B cell (primary cell): ENCODE results near the gene RBM33. TPM values are rescaled to one million over a fixed set of nuclear protein-coding genes. Genes with fewer than 3 reads are reported as not detected.

Source experiments
- ATAC-seq: fragments of 200-7000 bp; cut with Tn5 transposase; one replicate; pipeline ENCODE4 v1.10.0; 2021; ENCODE audit warnings: low read depth, mild to moderate bottlenecking, moderate number of reproducible peaks, moderate library complexity
- CTCF ChIA-PET: fragments of 350-600 bp; sonication (Branson Sonifier 250); formaldehyde crosslinking; loops from one replicate; lab custom pipeline; 2021; ENCODE audit warnings: antibody characterized with exemption, inconsistent platforms; lab: Charles Lee
- POLR2A ChIA-PET: fragments of 350-600 bp; sonication (Branson Sonifier 250); formaldehyde crosslinking; loops from one replicate; lab custom pipeline; 2021; ENCODE audit warnings: antibody characterized with exemption; lab: Charles Lee
- DNase-seq: peaks from one replicate; pipeline ENCODE4 v3.0.0; 2013
- H2AFZ ChIP-seq: 2 replicates; pipeline ENCODE4 v1.6.1; 2012; ENCODE audit warnings: mild to moderate bottlenecking, low read depth, low read length; ENCODE audit not compliant: insufficient read depth, poor library complexity, severe bottlenecking
- H3K27ac ChIP-seq, 2 donors: 1 replicate in 1 of 2; 2 replicates in 1 of 2; pipeline ENCODE4 v1.5.1; 2012 to 2013; ENCODE audit warnings: low read length in 2 of 2, mild to moderate bottlenecking in 2 of 2, moderate library complexity in 1 of 2
- H3K27me3 ChIP-seq, 4 experiments: fragments of 200-600 bp in 1 of 4; sonication (generic) in 1 of 4; replicated peaks in 1 of 4; 1 replicate in 2 of 4; 2 replicates in 2 of 4; pipeline versions ENCODE4 v1.6.1 to v1.7.0; 2013 to 2016; ENCODE audit warnings: low read length in 3 of 4, mild to moderate bottlenecking in 2 of 4, mixed read lengths in 1 of 4, moderate library complexity in 1 of 4; ENCODE audit not compliant: insufficient read depth in 4 of 4, control insufficient read depth in 3 of 4; ENCODE audit errors: control extremely low read depth in 1 of 4
- H3K36me3 ChIP-seq, 2 experiments: replicated peaks in 1 of 2; 1 replicate in 1 of 2; 2 replicates in 1 of 2; pipeline versions ENCODE4 v1.6.1 to v1.7.1; 2013; ENCODE audit warnings: low read length in 1 of 2; ENCODE audit not compliant: insufficient read depth in 2 of 2, control insufficient read depth in 1 of 2; ENCODE audit errors: control extremely low read depth in 1 of 2, extremely low read depth in 1 of 2
- H3K4me1 ChIP-seq, 2 donors: fragments of 200-600 bp in 1 of 2; sonication (generic) in 1 of 2; 1 replicate in 1 of 2; 2 replicates in 1 of 2; pipeline versions ENCODE4 v1.5.1 to v1.6.1; 2013 to 2017; ENCODE audit warnings: low read length in 2 of 2; ENCODE audit not compliant: control insufficient read depth in 2 of 2, insufficient read depth in 2 of 2
- H3K4me2 ChIP-seq: replicated peaks from 2 replicates; pipeline ENCODE3; 2012; ENCODE audit warnings: mild to moderate bottlenecking, low read depth, low read length; ENCODE audit not compliant: poor library complexity, severe bottlenecking
- H3K4me3 ChIP-seq, 5 experiments: fragments of 200-600 bp in 1 of 5; sonication (generic) in 1 of 5; 1 replicate in 3 of 5; 2 replicates in 2 of 5; pipeline versions ENCODE4 v1.5.1 to v1.7.0; 2011 to 2016; ENCODE audit warnings: low read length in 4 of 5, mild to moderate bottlenecking in 4 of 5, low read depth in 2 of 5, control low read depth in 1 of 5, moderate library complexity in 1 of 5; ENCODE audit not compliant: insufficient read depth in 1 of 5; ENCODE audit errors: control extremely low read depth in 1 of 5, extremely low read depth in 1 of 5
- H3K79me2 ChIP-seq: fragments of 200-600 bp; sonication (generic); one replicate; pipeline ENCODE4 v1.6.0; 2016; ENCODE audit warnings: low read length; ENCODE audit not compliant: control insufficient read depth, insufficient read depth
- H3K9ac ChIP-seq: fragments of 200-600 bp; sonication (generic); 2 replicates; pipeline ENCODE4 v1.6.1; 2017; ENCODE audit warnings: mild to moderate bottlenecking, low read length, moderate library complexity
- H3K9me3 ChIP-seq, 3 donors: one replicate each; pipeline versions ENCODE4 v1.6.1 to v1.7.1; 2013; ENCODE audit warnings: low read length in 2 of 3; ENCODE audit not compliant: control insufficient read depth in 2 of 3, insufficient read depth in 1 of 3; ENCODE audit errors: control extremely low read depth in 1 of 3
- H4K20me1 ChIP-seq: 2 replicates; pipeline ENCODE4 v1.6.0; 2012; ENCODE audit warnings: mild to moderate bottlenecking, low read length; ENCODE audit not compliant: insufficient read depth, control insufficient read depth, poor library complexity, severe bottlenecking
- H3K27ac Mint-ChIP-seq: one replicate; pipeline ENCODE4 v1.8.0; 2021; ENCODE audit warnings: mixed read lengths
- H3K27me3 Mint-ChIP-seq: one replicate; pipeline ENCODE4 v1.8.0; 2021; ENCODE audit warnings: mixed read lengths
- H3K4me1 Mint-ChIP-seq: one replicate; pipeline ENCODE4 v1.8.0; 2021; ENCODE audit warnings: mixed read lengths
- H3K4me3 Mint-ChIP-seq: one replicate; pipeline ENCODE4 v1.8.0; 2021; ENCODE audit warnings: mixed read lengths
- H3K9me3 Mint-ChIP-seq: one replicate; pipeline ENCODE4 v1.8.0; 2022; ENCODE audit warnings: mixed read lengths; ENCODE audit not compliant: insufficient read depth
- EZH2 ChIP-seq: IDR thresholded peaks from 2 replicates; pipeline ENCODE4 v1.6.1; 2012; ENCODE audit warnings: borderline replicate concordance, low read depth, mild to moderate bottlenecking, moderate library complexity, low read length; ENCODE audit not compliant: insufficient read depth, poor library complexity, severe bottlenecking
- whole genome bisulfite sequencing: methylation state at CpG from one replicate; pipeline ENCODE4 v1.1.5; 2013; ENCODE audit warnings: missing lambda C conversion rate; ENCODE audit not compliant: insufficient coverage; 5-methylcytosine and 5-hydroxymethylcytosine counted together
- intact Hi-C: fragments of 100-400 bp; cut with micrococcal nuclease; formaldehyde crosslinking; loops from one replicate; pipeline ENCODE4 v1.10.0; 2022
- polyA plus RNA-seq: library from polyadenylated mRNA; depleted of rRNA; stranded (reverse); fragments of >200 nt; gene quantifications from 2 replicates; pipeline ENCODE4 v1.2.3, GENCODE V29; 2012
- total RNA-seq, 2 donors: library from RNA; stranded (reverse); fragments of 120-200 nt in 1 of 2; gene quantifications; 1 replicate in 1 of 2; 2 replicates in 1 of 2; pipeline versions ENCODE4 v1.2.3 to v1.2.4, GENCODE V29; 2013 to 2022
- TF ChIP-seq, protein P1 (sequence below): fragments of 200-600 bp; IDR thresholded peaks from one replicate; pipeline ENCODE4 v1.8.0; 2022; ENCODE audit warnings: antibody characterized with exemption, mild to moderate bottlenecking

Gene RBM33
- total and polyA plus RNA-seq, 2 donors (not counting 1 experiment from before 2014, with no cell fraction given) = 33.5 to 189 TPM

DNA sequence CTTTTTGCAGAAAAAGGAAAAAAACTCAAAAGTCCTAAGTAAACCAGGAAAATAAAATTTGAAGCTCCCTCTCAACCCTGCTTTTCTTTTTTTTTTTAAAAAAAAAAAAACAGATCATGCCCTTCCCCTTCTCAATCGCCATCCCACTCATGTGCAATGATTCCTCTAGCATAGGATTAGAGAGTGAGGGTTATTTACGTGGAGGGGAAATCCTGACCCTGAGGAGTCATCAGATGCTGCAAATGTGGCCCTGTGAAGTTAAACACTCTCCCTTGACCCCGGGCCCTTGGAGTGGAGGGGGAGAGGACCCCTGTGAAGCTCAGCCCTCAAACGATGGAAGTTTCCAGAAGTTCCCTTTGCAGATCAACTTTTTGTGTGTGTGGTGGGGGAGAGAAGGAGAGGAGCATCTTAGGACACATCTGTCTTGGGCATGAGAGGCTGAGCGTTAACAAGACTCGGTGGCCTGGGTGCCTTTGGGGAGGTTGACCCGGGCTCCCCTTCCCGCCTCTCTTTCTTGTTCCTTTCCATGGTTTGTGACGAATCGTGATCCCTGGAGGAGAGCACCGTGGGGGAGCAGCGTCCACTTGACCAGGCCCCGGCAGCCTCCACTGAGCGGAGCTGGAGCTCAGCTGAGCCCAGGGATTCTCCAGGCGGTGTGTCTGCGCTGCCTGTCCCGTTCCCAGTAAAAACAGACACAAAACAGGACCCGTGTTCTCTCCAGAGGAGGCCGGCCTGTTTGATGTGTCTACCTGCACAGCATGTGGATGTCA, 169.3 kb downstream of the RBM33 start:
- Histone ChIP-seq H2AFZ (no peak overlapping the region), H3K4me1 (peaks cover 22 to 27% of the 10 kb centered on the region in 2 donors), H3K9ac (no peak overlapping the region), H3K27ac (no peak overlapping the region), H3K27me3 (peaks cover 0 to 58% (median 30%) of the 10 kb centered on the region in 4 experiments), H3K36me3 (no peaks in the 10 kb centered on the region), H3K4me2 (no peak overlapping the region), H4K20me1 (no peaks in the 10 kb centered on the region), H3K4me3 (no peak overlapping the region), H3K79me2 (no peaks in the 10 kb centered on the region), H3K9me3 (peaks cover 0 to 27% (median 0%) of the 10 kb centered on the region in 3 donors)
- ATAC-seq (no peak), DNase-seq (no peak)
- Mint-ChIP-seq H3K9me3 (no peaks in the 10 kb centered on the region), H3K4me1 (peaks cover 23% of the 10 kb centered on the region), H3K27me3 (peaks cover 48% of the 10 kb centered on the region), H3K27ac (no peak overlapping the region), H3K4me3 (no peak overlapping the region)
- WGBS = 12% methylated on average over 18 of the region's 19 CpGs
- CTCF ChIA-PET = no interaction called here
- no peak for TF ChIP-seq EZH2
- TF ChIP-seq, protein P1, sequence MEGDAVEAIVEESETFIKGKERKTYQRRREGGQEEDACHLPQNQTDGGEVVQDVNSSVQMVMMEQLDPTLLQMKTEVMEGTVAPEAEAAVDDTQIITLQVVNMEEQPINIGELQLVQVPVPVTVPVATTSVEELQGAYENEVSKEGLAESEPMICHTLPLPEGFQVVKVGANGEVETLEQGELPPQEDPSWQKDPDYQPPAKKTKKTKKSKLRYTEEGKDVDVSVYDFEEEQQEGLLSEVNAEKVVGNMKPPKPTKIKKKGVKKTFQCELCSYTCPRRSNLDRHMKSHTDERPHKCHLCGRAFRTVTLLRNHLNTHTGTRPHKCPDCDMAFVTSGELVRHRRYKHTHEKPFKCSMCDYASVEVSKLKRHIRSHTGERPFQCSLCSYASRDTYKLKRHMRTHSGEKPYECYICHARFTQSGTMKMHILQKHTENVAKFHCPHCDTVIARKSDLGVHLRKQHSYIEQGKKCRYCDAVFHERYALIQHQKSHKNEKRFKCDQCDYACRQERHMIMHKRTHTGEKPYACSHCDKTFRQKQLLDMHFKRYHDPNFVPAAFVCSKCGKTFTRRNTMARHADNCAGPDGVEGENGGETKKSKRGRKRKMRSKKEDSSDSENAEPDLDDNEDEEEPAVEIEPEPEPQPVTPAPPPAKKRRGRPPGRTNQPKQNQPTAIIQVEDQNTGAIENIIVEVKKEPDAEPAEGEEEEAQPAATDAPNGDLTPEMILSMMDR = no peak
- POLR2A ChIA-PET = no interaction called here
- intact Hi-C loops = no loop called here
